ENCODE data around the gene AKAP1. TPM values are rescaled to one million over a fixed set of nuclear protein-coding genes. Genes with fewer than 3 reads are reported as not detected.

AKAP1 gene, protein sequence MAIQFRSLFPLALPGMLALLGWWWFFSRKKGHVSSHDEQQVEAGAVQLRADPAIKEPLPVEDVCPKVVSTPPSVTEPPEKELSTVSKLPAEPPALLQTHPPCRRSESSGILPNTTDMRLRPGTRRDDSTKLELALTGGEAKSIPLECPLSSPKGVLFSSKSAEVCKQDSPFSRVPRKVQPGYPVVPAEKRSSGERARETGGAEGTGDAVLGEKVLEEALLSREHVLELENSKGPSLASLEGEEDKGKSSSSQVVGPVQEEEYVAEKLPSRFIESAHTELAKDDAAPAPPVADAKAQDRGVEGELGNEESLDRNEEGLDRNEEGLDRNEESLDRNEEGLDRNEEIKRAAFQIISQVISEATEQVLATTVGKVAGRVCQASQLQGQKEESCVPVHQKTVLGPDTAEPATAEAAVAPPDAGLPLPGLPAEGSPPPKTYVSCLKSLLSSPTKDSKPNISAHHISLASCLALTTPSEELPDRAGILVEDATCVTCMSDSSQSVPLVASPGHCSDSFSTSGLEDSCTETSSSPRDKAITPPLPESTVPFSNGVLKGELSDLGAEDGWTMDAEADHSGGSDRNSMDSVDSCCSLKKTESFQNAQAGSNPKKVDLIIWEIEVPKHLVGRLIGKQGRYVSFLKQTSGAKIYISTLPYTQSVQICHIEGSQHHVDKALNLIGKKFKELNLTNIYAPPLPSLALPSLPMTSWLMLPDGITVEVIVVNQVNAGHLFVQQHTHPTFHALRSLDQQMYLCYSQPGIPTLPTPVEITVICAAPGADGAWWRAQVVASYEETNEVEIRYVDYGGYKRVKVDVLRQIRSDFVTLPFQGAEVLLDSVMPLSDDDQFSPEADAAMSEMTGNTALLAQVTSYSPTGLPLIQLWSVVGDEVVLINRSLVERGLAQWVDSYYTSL
- polyA plus RNA-seq (2011; rRNA removed) = 45.8 and 91.1 TPM in 2 replicates
- polyA plus RNA-seq (2012; cell fraction: cytosol; rRNA removed) = 103 and 110 TPM in 2 replicates
- polyA plus RNA-seq (2012; cell fraction: nucleus; rRNA removed) = 243 and 294 TPM in 2 replicates
- 45.4 to 49.4 TPM (median 48.0 TPM) in 3 replicates for polyA plus RNA-seq (2017; fragmentation: RNase III; extraction: RNeasy Plus Mini Kit Qiagen cat#74134 plus additional on column Dnase treatment)
- polyA minus RNA-seq (2011; rRNA and poly(A)+ RNA removed) = 121 and 143 TPM in 2 replicates

DNA sequence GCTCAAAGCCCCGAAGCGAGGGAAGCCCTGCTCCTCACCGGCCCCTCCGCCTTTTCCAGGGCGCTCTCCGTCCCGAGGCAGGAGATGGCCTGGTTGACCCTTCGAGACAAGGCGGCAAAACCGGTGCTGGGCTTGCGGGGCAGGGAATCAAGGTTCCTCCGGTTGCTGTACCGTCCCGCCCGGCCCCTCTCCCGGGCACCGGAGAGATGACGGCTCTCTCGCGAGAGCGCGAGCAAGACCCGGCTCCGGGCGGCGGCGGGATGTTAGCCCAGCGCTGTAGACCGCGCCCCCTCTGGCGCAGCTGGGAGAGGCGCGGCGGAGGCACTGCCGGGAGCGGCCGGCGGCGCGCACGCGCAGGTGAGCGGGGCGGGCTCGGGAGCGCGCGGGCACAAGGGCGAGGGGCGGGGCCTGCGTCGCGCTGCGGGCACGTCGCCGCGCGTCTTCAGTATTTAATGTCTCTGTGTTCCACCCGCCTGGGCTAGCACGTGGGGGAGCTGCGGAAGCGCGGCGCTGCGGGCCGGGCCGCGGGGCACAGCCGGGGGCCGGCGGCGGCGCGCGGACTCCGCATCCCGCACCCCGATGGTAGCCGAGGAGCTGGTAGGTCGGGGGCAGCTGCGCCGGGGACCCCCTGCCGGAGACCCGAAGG is at the start of gene AKAP1:
Gene AKAP1, plus strand, starts transcription at position 445 of the 646 bp plus-strand sequence. CDS start 20,219 bp downstream, outside the sequence.
- POLR2A ChIA-PET = interaction anchor here (0.5 to 1.6 kb wide), 12 partner anchors 11 to 765 kb away, joined by 3 to 9 read pairs (median 4); partner anchors contain the start of gene MRPS23
- Histone ChIP-seq H3K9me3 (no peaks in the 10 kb centered on the region), H3K4me3 (peak within 1 kb of the TSS; percentile 72), H3K4me2 (peak within 1 kb of the TSS; percentile 97), H3K4me1 (peaks cover 15% of the 10 kb centered on the region), H3K27ac (peak within 1 kb of the TSS; percentile 92)
- WGBS (ENCODE audit: missing lambda C conversion rate) = under 1% methylated on average over 13 of the region's 85 CpGs
- no peak for FAIRE-seq
- peak; percentile 96 to 99 for DNase-seq (ENCODE audit: low read depth in 1 of 2, low spot score in 1 of 2)
- peak; percentile 85 to 92 for ATAC-seq
- CTCF ChIA-PET = interaction anchor here (0.8 to 2.0 kb wide), 9 partner anchors 11 to 30 kb away, joined by 3 to 16 read pairs (median 5); no protein-coding TSS in a partner anchor
- TF ChIP-seq REST (IDR thresholded peaks at IDR 0.05) (peak; percentile 99), ZNF302 (CRISPR knock-in tag; IDR thresholded peaks at IDR 0.05) (no peak), HMGXB4 (CRISPR knock-in tag; IDR thresholded peaks at IDR 0.05; ENCODE audit: borderline replicate concordance) (no peak), EHF (CRISPR knock-in tag; IDR thresholded peaks at IDR 0.05) (peak; percentile 85; the same call in 1 of the 2 replicates), PBX3 (IDR thresholded peaks at IDR 0.05) (peak; percentile 29; the same call in 1 of the 2 replicates), E2F6 (IDR thresholded peaks at IDR 0.05; ENCODE audit: borderline replicate concordance, low read depth) (peak; percentile 83), POLR2A (IDR thresholded peaks at IDR 0.05; ENCODE audit: low read length) (peak; percentile 97), FOSB (CRISPR knock-in tag; IDR thresholded peaks at IDR 0.05) (no peak), CEBPB (IDR thresholded peaks at IDR 0.05) (no peak; a peak in 1 of 4 replicates), ELK1 (IDR thresholded peaks at IDR 0.05; ENCODE audit: low read depth, low read length) (no peak), MAFK (IDR thresholded peaks at IDR 0.05; ENCODE audit: partially characterized antibody) (no peak), RAD21 (conservative IDR thresholded peaks at IDR 0.05 in 1 of 2, IDR thresholded peaks at IDR 0.05 in 1 of 2) (peak in 1 of 2 experiments; percentile 29; a peak in 1 of 5 replicates), BHLHE40 (IDR thresholded peaks at IDR 0.05; ENCODE audit: low read depth, low read length) (no peak), KDM5A (IDR thresholded peaks at IDR 0.05) (no peak; the same call in 1 of the 2 replicates), JUN (IDR thresholded peaks at IDR 0.05) (peak; percentile 71 to 82), CHD4 (IDR thresholded peaks at IDR 0.05; ENCODE audit: borderline replicate concordance) (no peak), NPAS2 (CRISPR knock-in tag; IDR thresholded peaks at IDR 0.05; ENCODE audit: borderline replicate concordance) (peak; percentile 62), TP53 (CRISPR knock-in tag; IDR thresholded peaks at IDR 0.05) (peak; percentile 64; the same call in 1 of the 2 replicates), HOXB5 (CRISPR knock-in tag; IDR thresholded peaks at IDR 0.05) (peak; percentile 40; the same call in 1 of the 2 replicates), NR3C1 (IDR thresholded peaks at IDR 0.05) (no peak), CHD2 (IDR thresholded peaks at IDR 0.05; ENCODE audit: low read length, partially characterized antibody) (peak; percentile 98)
- TF ChIP-seq, protein P1, sequence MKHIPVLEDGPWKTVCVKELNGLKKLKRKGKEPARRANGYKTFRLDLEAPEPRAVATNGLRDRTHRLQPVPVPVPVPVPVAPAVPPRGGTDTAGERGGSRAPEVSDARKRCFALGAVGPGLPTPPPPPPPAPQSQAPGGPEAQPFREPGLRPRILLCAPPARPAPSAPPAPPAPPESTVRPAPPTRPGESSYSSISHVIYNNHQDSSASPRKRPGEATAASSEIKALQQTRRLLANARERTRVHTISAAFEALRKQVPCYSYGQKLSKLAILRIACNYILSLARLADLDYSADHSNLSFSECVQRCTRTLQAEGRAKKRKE (CRISPR knock-in tag; IDR thresholded peaks at IDR 0.05; ENCODE audit: low read depth) = no peak
- TF ChIP-seq, protein P2, sequence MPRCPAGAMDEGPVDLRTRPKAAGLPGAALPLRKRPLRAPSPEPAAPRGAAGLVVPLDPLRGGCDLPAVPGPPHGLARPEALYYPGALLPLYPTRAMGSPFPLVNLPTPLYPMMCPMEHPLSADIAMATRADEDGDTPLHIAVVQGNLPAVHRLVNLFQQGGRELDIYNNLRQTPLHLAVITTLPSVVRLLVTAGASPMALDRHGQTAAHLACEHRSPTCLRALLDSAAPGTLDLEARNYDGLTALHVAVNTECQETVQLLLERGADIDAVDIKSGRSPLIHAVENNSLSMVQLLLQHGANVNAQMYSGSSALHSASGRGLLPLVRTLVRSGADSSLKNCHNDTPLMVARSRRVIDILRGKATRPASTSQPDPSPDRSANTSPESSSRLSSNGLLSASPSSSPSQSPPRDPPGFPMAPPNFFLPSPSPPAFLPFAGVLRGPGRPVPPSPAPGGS (IDR thresholded peaks at IDR 0.05) = peak; percentile 93; the same call in 2 of the 3 replicates
